Breast epithelium (tissue), 3 donors: ENCODE data around the gene STYK1.

Experiments
- POLR2A ChIP-seq: fragments of 450-650 bp; IDR thresholded peaks from one replicate; pipeline ENCODE4 v1.6.1; 2016; ENCODE audit warnings: antibody characterized with exemption, mild to moderate bottlenecking, moderate library complexity
- TF ChIP-seq, protein P1 (sequence below), 3 donors: fragments of 450-650 bp; IDR thresholded peaks; one replicate each; pipeline ENCODE4 v1.5.1; 2016 to 2017; ENCODE audit warnings: antibody characterized with exemption in 3 of 3, mild to moderate bottlenecking in 3 of 3, moderate library complexity in 3 of 3

DNA sequence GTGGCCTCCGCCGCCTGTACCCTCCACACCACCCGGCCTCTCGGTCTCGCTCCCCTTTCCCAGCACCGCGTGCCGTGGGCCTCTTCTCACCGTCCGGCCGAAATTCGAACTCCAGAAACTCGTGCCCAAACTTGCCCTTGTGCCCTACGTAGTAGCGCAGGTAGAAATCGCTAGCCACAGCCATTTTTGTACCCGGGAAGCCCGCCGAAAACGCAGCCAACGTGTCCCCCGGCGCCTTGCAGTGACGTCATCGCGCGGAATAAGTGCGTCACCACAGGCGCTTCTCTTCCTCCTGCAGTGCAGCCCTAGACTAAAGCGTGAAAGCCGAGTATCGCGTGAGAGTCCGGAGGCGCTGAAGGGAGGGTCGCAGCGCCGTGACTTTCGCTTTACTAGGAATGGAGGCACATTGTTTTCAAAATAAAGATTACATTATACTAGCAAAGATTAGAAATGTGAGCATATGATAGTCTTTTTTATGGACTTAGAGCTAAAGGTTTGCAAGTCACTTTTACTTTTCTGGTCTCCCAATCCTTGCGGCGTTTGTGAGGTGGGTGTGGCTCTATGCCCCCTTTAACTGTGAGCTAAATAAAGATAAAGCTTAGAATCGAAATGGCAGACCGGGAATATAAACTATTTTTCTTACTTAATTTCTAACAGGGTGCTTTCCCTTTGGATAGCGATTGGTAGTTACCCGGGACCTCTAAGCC is 60.4 kb downstream of the STYK1 start, which contains the start of gene MAGOHB:
- TF ChIP-seq, protein P1, sequence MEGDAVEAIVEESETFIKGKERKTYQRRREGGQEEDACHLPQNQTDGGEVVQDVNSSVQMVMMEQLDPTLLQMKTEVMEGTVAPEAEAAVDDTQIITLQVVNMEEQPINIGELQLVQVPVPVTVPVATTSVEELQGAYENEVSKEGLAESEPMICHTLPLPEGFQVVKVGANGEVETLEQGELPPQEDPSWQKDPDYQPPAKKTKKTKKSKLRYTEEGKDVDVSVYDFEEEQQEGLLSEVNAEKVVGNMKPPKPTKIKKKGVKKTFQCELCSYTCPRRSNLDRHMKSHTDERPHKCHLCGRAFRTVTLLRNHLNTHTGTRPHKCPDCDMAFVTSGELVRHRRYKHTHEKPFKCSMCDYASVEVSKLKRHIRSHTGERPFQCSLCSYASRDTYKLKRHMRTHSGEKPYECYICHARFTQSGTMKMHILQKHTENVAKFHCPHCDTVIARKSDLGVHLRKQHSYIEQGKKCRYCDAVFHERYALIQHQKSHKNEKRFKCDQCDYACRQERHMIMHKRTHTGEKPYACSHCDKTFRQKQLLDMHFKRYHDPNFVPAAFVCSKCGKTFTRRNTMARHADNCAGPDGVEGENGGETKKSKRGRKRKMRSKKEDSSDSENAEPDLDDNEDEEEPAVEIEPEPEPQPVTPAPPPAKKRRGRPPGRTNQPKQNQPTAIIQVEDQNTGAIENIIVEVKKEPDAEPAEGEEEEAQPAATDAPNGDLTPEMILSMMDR (IDR thresholded peaks at IDR 0.05): no peak
- TF ChIP-seq POLR2A: no peak
